Activated gamma-delta T cell (primary cell): ENCODE data around the gene CD46.
"Not testable (repeated sequence)": the region's sequence is repeated elsewhere in the genome, so short reads cannot be mapped to it uniquely, and the experiment has no call there.

Experiments used
- DNase-seq: peaks from one replicate; lab custom pipeline; 2025; lab: John Stamatoyannopoulos, UW

Gene CD46

GRCh38 chr1:207751463-207751789, 428 bp upstream of the CD46 start:
- not testable (repeated sequence) for DNase-seq

GRCh38 chr1:207752456-207752998, 673 bp downstream of the CD46 start:
- DNase-seq, result no peak

GRCh38 chr1:207753611-207754010, 1.8 kb downstream of the CD46 start:
- DNase-seq, result no peak

- no peak for DNase-seq
Observed at GRCh38 chr1:207754011-207754410, 2.2 kb downstream of the CD46 start.

- no peak for DNase-seq
Observed at GRCh38 chr1:207754974-207755700, 3.3 kb downstream of the CD46 start.

GRCh38 chr1:207755846-207756693, 4.2 kb downstream of the CD46 start:
- no peak for DNase-seq

- DNase-seq, result no peak
Observed at GRCh38 chr1:207762622-207763021, 10.8 kb downstream of the CD46 start.

- DNase-seq, result no peak
Observed at GRCh38 chr1:207763091-207763490, 11.2 kb downstream of the CD46 start.

GRCh38 chr1:207763972-207764371, 12.1 kb downstream of the CD46 start:
- no peak for DNase-seq

- no peak for DNase-seq
Observed at GRCh38 chr1:207766569-207766968, 14.7 kb downstream of the CD46 start.

- DNase-seq, result not testable (repeated sequence)
Observed at GRCh38 chr1:207770514-207770913, 18.7 kb downstream of the CD46 start.

- DNase-seq, result not testable (repeated sequence)
Observed at GRCh38 chr1:207776045-207776444, 24.2 kb downstream of the CD46 start.

- DNase-seq, result not testable (repeated sequence)
Observed at GRCh38 chr1:207777412-207777811, 25.6 kb downstream of the CD46 start.

- no peak for DNase-seq
Observed at GRCh38 chr1:207779008-207779407, 27.2 kb downstream of the CD46 start.

GRCh38 chr1:207781312-207781711, 29.5 kb downstream of the CD46 start:
- no peak for DNase-seq

- no peak for DNase-seq
Observed at GRCh38 chr1:207787776-207788175, 35.9 kb downstream of the CD46 start.

GRCh38 chr1:207789386-207789785, 37.5 kb downstream of the CD46 start:
- no peak for DNase-seq

GRCh38 chr1:207789792-207790787, 38.2 kb downstream of the CD46 start:
- DNase-seq, result no peak

GRCh38 chr1:207791290-207791689, 39.4 kb downstream of the CD46 start:
- DNase-seq, result no peak

- DNase-seq, result no peak
Observed at GRCh38 chr1:207793327-207793726, 41.5 kb downstream of the CD46 start.

GRCh38 chr1:207794861-207795260, 43.0 kb downstream of the CD46 start:
- DNase-seq, result no peak
